Measurements from ENCODE around the gene PDIK1L. TPM values are rescaled to one million over a fixed set of nuclear protein-coding genes. Genes with fewer than 3 reads are reported as not detected.

PDIK1L gene
- polyA plus RNA-seq, 1 donor = 12.7 TPM

DNA sequence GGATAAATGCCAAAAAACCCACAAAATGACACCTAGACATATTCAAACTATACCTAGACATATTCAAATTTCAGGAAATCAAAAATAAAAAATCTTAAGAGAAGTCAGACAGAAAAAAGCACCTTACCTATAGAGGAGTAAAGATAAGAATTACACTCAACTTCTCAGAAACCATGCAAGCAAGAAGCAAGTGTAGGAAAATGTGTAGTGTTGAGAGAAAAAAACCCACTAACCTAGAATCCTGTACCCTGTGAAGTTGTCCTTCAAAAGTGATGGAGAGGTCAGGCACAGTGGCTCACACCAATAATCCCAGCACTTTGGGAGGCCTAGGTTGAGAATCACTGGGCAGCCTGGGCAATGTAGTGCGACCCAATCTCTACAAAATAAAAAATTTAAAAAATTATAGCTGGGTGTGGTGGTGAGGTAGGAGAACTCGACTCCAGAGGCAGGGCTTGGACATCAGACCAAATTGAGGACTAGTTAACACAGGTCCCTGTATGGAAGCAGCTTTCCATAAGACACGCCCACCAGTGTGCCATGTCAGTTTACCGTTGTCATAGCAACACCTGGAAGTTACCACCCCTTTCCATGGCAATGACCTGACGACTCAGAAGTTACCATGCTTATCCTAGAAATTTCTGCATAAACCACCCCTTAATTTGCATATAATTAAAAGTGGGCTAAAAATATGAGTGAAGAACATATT, 20.7 kb downstream of the PDIK1L start:
- DNase-seq = no peak
- no CpG with 5 or more reads among the region's 5 CpGs for WGBS (ENCODE audit: insufficient coverage, low lambda C conversion rate)
- no peaks in the 10 kb centered on the region for H3K36me3 ChIP-seq (ENCODE audit: control insufficient read depth, insufficient read depth, low read length)

DNA sequence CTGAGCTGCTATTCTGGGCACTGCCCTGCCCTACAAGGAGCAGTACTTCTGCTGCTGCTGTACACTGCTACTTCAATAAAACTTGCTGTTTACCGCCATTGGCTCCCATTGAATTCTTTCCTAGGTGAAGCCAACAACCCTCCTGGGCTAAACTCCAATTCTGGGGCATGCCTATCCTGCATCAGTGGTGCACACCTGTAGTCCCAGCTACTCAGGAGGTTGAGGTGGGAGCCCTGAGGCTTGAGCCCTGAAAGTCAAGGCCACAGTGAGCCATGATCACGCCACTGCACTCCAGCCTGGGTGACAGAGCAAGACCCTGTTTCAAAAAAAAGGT, 21.2 kb downstream of the PDIK1L start:
- no CpG with 5 or more reads among the region's 2 CpGs for WGBS (ENCODE audit: insufficient coverage, low lambda C conversion rate)

More for the DNA sequence above, 20.7 kb downstream of the PDIK1L start:
- peaks cover 8% of the 10 kb centered on the region for H3K4me1 ChIP-seq (ENCODE audit: control insufficient read depth, insufficient read depth, low read length)
- H3K27me3 ChIP-seq (ENCODE audit: control insufficient read depth, insufficient read depth, low read length) = no peaks in the 10 kb centered on the region
- no peak overlapping the region for H3K4me3 ChIP-seq (ENCODE audit: low read length)
- no peaks in the 10 kb centered on the region for H3K9me3 ChIP-seq (ENCODE audit: control insufficient read depth, low read depth, low read length)
- H3K27ac ChIP-seq (ENCODE audit: low read length) = no peak overlapping the region

DNA sequence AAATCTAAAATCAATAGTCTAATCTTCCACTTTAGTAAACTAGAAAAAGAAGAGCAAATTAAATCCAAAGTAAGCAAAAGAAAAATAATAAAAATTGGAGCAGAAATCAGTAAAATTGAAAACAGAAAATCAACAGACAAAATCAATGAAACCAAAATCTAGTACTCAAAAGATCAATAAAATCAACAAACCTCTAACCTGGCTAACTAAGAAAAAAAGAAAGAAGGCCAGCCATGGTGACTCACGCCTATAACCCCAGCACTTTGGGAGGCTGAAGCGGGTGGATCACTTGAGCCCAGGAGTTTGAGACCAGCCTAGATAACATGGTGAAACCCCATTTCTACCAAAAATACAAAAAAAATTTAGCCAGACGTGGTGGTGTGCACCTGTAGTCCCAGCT, 22.8 kb downstream of the PDIK1L start:
- DNase-seq = no peak
- Histone ChIP-seq H3K4me3 (ENCODE audit: low read length) (no peak overlapping the region), H3K9me3 (ENCODE audit: control insufficient read depth, low read depth, low read length) (no peaks in the 10 kb centered on the region), H3K4me1 (ENCODE audit: control insufficient read depth, insufficient read depth, low read length) (no peaks in the 10 kb centered on the region), H3K27me3 (ENCODE audit: control insufficient read depth, insufficient read depth, low read length) (no peaks in the 10 kb centered on the region), H3K27ac (ENCODE audit: low read length) (no peak overlapping the region), H3K36me3 (ENCODE audit: control insufficient read depth, insufficient read depth, low read length) (no peaks in the 10 kb centered on the region)
- WGBS (ENCODE audit: insufficient coverage, low lambda C conversion rate) = no CpG with 5 or more reads among the region's 3 CpGs

More for the DNA sequence above, 21.2 kb downstream of the PDIK1L start:
- Histone ChIP-seq H3K27me3 (ENCODE audit: control insufficient read depth, insufficient read depth, low read length) (no peaks in the 10 kb centered on the region), H3K4me3 (ENCODE audit: low read length) (no peak overlapping the region), H3K9me3 (ENCODE audit: control insufficient read depth, low read depth, low read length) (no peaks in the 10 kb centered on the region), H3K36me3 (ENCODE audit: control insufficient read depth, insufficient read depth, low read length) (no peaks in the 10 kb centered on the region), H3K4me1 (ENCODE audit: control insufficient read depth, insufficient read depth, low read length) (peaks cover 3% of the 10 kb centered on the region), H3K27ac (ENCODE audit: low read length) (no peak overlapping the region)
- no peak for DNase-seq

DNA sequence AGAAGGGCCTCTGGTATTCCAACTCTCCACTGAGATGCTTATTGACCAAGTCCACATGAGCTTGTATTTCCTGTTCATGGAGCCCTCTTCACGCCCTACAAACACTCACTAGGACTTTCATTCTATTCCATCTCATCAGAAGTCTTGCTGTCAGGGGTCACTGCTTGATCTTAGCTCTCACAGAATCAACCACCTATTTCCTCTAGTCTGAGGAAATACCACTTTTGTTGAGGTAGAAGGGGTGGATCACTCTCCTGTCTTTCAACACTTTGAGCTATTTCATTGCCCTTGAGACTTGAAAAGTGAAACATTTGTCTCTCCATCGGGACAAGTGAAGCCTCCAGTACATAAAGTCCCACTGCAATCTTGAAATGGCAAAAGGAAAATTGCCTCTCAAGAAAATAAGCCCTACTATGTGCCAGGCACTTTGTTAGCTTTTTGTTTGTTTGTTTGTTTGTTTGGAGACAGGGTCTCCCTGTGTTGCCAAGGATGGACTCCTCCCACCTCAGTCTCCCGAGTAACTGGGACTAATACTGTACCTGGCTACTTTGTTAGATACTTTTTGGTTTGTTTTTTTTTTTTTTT, 27.4 kb downstream of the PDIK1L start:
- Histone ChIP-seq H3K36me3 (ENCODE audit: control insufficient read depth, insufficient read depth, low read length) (no peaks in the 10 kb centered on the region), H3K27ac (ENCODE audit: low read length) (no peak overlapping the region), H3K27me3 (ENCODE audit: control insufficient read depth, insufficient read depth, low read length) (no peaks in the 10 kb centered on the region), H3K4me3 (ENCODE audit: low read length) (no peak overlapping the region), H3K9me3 (ENCODE audit: control insufficient read depth, low read depth, low read length) (no peaks in the 10 kb centered on the region), H3K4me1 (ENCODE audit: control insufficient read depth, insufficient read depth, low read length) (no peaks in the 10 kb centered on the region)
- DNase-seq = no peak
- WGBS (ENCODE audit: insufficient coverage, low lambda C conversion rate) = no CpG with 5 or more reads among the region's 3 CpGs

DNA sequence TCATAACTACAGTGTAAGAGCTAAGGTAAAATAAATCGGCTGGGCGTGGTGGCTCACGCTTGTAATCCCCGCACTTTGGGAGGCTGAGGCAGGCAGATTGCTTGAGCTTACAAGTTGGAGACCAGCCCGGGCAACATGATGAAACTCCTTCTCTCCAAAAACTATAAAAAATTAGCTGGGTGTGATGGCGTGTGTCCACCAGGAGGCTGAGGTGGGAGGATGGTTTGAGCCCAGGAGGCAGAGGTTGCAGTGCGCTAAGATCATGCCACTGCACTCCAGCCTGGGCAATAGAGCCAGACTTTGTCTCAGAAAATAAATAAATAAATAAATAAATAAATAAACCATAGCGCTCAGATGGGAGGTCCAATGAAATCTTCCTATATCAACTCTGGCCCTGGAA, 30.5 kb downstream of the PDIK1L start:
- H3K9me3 ChIP-seq (ENCODE audit: control insufficient read depth, low read depth, low read length) = no peaks in the 10 kb centered on the region
- no peaks in the 10 kb centered on the region for H3K36me3 ChIP-seq (ENCODE audit: control insufficient read depth, insufficient read depth, low read length)
- no peak for DNase-seq
- no peak overlapping the region for H3K27ac ChIP-seq (ENCODE audit: low read length)
- H3K4me3 ChIP-seq (ENCODE audit: low read length) = no peak overlapping the region
- 93% methylated on average over 2 of the region's 8 CpGs for WGBS (ENCODE audit: insufficient coverage, low lambda C conversion rate)
- no peaks in the 10 kb centered on the region for H3K27me3 ChIP-seq (ENCODE audit: control insufficient read depth, insufficient read depth, low read length)
- no peaks in the 10 kb centered on the region for H3K4me1 ChIP-seq (ENCODE audit: control insufficient read depth, insufficient read depth, low read length)

DNA sequence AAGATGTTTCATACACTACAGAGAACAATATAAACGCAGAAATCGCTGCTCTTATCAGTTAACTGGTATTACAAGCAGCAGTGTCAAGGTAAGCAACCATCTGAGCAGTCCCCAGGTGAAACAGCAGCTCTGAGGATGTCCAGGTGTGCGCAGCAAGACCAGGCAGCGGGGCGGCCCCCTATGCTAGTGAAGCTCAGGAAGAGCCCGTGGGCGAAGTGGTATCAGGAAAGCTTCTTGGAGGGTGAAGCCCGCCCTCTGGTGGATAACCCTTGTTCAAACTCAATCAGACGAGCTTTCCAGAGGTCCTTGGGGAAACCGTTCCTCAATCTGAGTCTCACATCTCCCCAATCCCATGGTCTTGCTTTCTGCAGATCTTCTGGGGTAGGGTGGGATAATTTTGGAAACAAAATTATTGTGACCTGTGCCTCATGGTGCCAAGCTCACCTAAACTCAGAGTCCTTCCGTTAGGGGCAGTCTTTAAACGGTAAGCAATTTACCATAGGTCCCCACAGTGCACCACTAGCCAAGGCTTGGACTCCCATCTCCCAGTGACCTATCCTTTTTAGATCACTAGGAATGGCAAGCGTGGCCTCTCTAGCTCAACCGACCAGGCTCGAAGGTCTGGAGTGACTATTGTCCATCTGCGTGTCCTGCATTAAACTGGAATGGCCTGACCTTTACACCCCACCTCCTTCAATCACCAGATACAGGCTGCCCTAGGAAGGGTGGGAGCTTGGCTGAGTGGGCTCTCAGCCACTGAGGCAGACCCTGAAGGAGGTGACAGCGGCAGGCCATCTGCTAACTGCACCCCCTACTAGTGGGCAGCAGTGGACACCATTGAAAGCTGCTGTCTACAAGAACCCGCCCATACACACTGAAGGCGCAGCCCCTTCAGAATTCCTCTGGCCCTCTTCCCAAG, 33.7 kb downstream of the PDIK1L start:
- DNase-seq = peak; percentile 72 to 73
- Histone ChIP-seq H3K27me3 (ENCODE audit: control insufficient read depth, insufficient read depth, low read length) (no peaks in the 10 kb centered on the region), H3K9me3 (ENCODE audit: control insufficient read depth, low read depth, low read length) (no peaks in the 10 kb centered on the region), H3K4me3 (ENCODE audit: low read length) (no peak overlapping the region), H3K4me1 (ENCODE audit: control insufficient read depth, insufficient read depth, low read length) (no peaks in the 10 kb centered on the region), H3K27ac (ENCODE audit: low read length) (no peak overlapping the region), H3K36me3 (ENCODE audit: control insufficient read depth, insufficient read depth, low read length) (no peaks in the 10 kb centered on the region)
- WGBS (ENCODE audit: insufficient coverage, low lambda C conversion rate) = no CpG with 5 or more reads among the region's 19 CpGs

DNA sequence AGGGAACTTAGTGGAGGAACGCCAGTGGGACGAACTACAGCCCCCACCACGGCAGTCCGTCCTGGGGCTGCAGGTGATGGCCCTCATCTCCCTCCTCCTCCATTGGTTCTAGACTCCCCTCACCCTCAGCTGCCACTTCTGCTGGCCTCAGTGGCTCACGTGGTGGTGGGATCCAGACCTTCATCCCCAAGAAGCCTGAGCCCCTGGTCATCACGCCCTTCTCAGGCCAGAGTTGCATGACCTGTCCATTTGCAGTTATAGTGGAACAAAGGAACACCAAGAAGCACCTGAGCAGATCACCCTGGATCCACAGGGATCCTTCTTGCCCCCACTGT, 34.3 kb downstream of the PDIK1L start:
- no CpG with 5 or more reads among the region's 6 CpGs for WGBS (ENCODE audit: insufficient coverage, low lambda C conversion rate)
- no peak overlapping the region for H3K4me3 ChIP-seq (ENCODE audit: low read length)
- H3K4me1 ChIP-seq (ENCODE audit: control insufficient read depth, insufficient read depth, low read length) = no peaks in the 10 kb centered on the region
- H3K36me3 ChIP-seq (ENCODE audit: control insufficient read depth, insufficient read depth, low read length) = no peaks in the 10 kb centered on the region
- no peaks in the 10 kb centered on the region for H3K27me3 ChIP-seq (ENCODE audit: control insufficient read depth, insufficient read depth, low read length)
- no peak overlapping the region for H3K27ac ChIP-seq (ENCODE audit: low read length)
- DNase-seq = no peak
- H3K9me3 ChIP-seq (ENCODE audit: control insufficient read depth, low read depth, low read length) = no peaks in the 10 kb centered on the region

DNA sequence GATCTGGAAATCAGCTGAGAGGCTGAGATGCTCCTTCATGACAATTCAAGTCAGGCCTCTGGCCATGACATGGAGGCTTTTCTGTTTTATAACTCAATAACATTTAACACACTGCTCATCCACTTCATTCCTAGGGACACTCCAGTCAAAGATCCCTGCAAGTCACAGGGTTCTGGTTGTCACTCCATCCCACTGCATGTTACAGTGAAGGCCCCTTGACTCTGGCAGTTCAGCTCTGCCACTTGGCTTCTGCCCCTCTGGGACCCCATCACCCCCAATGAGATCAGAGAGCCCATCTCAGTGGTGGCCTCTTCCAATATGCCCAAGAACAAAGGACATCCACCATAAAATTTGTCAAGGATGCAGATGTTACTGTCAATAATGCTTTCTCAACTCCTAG, 37.3 kb downstream of the PDIK1L start:
- DNase-seq = no peak
- Histone ChIP-seq H3K27me3 (ENCODE audit: control insufficient read depth, insufficient read depth, low read length) (peaks cover 4% of the 10 kb centered on the region), H3K4me3 (ENCODE audit: low read length) (no peak overlapping the region), H3K4me1 (ENCODE audit: control insufficient read depth, insufficient read depth, low read length) (no peaks in the 10 kb centered on the region), H3K9me3 (ENCODE audit: control insufficient read depth, low read depth, low read length) (no peaks in the 10 kb centered on the region), H3K36me3 (ENCODE audit: control insufficient read depth, insufficient read depth, low read length) (no peaks in the 10 kb centered on the region), H3K27ac (ENCODE audit: low read length) (no peak overlapping the region)

DNA sequence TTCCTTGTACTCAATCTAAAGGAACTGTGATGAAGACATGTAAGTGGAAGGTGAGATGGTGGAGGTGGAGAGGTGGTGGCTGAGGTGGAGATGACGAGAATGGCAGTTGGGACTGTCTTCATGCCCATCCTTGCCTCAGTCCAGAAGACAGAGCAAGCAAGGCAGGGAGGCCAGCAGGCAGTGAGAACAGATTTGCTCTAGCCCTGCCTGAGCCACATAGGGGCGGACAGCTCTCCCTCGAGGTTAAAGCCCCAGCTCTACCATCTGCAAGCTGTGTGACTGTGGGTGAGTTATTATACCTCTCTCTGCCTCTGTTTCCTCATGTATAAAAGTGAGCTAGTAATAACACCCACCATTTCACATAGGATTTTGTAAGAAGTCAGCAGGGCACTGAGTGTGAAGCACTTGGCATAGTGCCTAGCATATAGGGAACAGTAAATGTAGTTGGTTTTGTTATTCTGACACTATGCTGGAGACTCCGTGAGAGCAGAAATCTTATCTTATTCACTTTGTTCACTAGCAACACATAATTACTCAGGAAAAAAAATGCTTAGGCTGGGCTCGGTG, 42.4 kb downstream of the PDIK1L start:
- no peak for DNase-seq
- Histone ChIP-seq H3K9me3 (ENCODE audit: control insufficient read depth, low read depth, low read length) (no peaks in the 10 kb centered on the region), H3K4me1 (ENCODE audit: control insufficient read depth, insufficient read depth, low read length) (no peaks in the 10 kb centered on the region), H3K27ac (ENCODE audit: low read length) (no peak overlapping the region), H3K36me3 (ENCODE audit: control insufficient read depth, insufficient read depth, low read length) (no peaks in the 10 kb centered on the region), H3K27me3 (ENCODE audit: control insufficient read depth, insufficient read depth, low read length) (peaks cover 30% of the 10 kb centered on the region), H3K4me3 (ENCODE audit: low read length) (no peak overlapping the region)
- WGBS (ENCODE audit: insufficient coverage, low lambda C conversion rate) = no CpG with 5 or more reads among the region's 5 CpGs

DNA sequence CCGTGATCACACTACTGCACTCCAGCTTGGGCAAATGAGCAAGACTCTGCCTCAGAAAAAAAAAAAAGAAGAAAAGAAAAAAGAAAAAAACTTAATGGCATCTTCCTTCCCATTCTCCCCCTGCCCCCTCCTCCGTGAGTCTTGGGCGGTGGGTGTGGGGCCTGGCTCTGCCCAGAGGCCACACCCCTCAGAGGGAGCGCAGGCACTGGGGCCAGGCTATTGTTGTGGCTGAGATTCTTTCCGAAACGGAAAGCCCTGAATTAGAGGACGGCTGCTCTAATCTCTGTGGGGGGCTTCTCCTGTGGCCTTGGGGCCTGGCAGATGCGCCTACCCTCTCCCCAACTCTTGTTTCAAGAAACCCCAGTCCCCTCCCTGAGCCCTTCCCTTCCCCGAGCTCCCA, 43.1 kb downstream of the PDIK1L start:
- WGBS (ENCODE audit: insufficient coverage, low lambda C conversion rate) = 88% methylated on average over 1 of the region's 9 CpGs
- no peaks in the 10 kb centered on the region for H3K4me1 ChIP-seq (ENCODE audit: control insufficient read depth, insufficient read depth, low read length)
- DNase-seq = no peak
- no peaks in the 10 kb centered on the region for H3K9me3 ChIP-seq (ENCODE audit: control insufficient read depth, low read depth, low read length)
- no peak overlapping the region for H3K4me3 ChIP-seq (ENCODE audit: low read length)
- H3K27ac ChIP-seq (ENCODE audit: low read length) = no peak overlapping the region
- H3K36me3 ChIP-seq (ENCODE audit: control insufficient read depth, insufficient read depth, low read length) = no peaks in the 10 kb centered on the region
- peaks cover 30% of the 10 kb centered on the region for H3K27me3 ChIP-seq (ENCODE audit: control insufficient read depth, insufficient read depth, low read length)

All from large intestine (tissue), 3 donors.